Natural killer cell treated with Interleukin-12 subunit alpha and Interleukin-12 subunit beta and Interleukin-15 and Interleukin-18, amount 100 ng/mL, for 72 hours (primary cell): ENCODE results near the gene B3GAT1. TPM values are rescaled to one million over a fixed set of nuclear protein-coding genes. Genes with fewer than 3 reads are reported as not detected.

Experiments used
- ATAC-seq, 2 donors: fragments of 150-1000 bp; cut with Tn5 transposase in 1 of 2; sonication (Bioruptor Pico), chemical (Tn5 transposase) in 1 of 2; 2 replicates each; pipeline ENCODE4 v1.10.0; 2021
- DNase-seq: peaks from one replicate; pipeline ENCODE4 v3.0.0; 2022; ENCODE audit warnings: low spot score
- H3K27ac Mint-ChIP-seq, 2 donors: 1 replicate in 1 of 2; 2 replicates in 1 of 2; pipeline ENCODE4 v1.8.0; 2022; ENCODE audit warnings: mixed read lengths in 2 of 2, mild to moderate bottlenecking in 1 of 2, moderate library complexity in 1 of 2
- H3K27me3 Mint-ChIP-seq, 2 donors: 1 replicate in 1 of 2; 2 replicates in 1 of 2; pipeline ENCODE4 v1.8.0; 2022; ENCODE audit warnings: mixed read lengths in 2 of 2
- H3K36me3 Mint-ChIP-seq: one replicate; pipeline ENCODE4 v1.8.0; 2022; ENCODE audit warnings: mixed read lengths
- H3K4me1 Mint-ChIP-seq, 2 donors: 1 replicate in 1 of 2; 2 replicates in 1 of 2; pipeline ENCODE4 v1.8.0; 2022; ENCODE audit warnings: low read depth in 2 of 2, mixed read lengths in 2 of 2, mild to moderate bottlenecking in 1 of 2
- H3K4me3 Mint-ChIP-seq: one replicate; pipeline ENCODE4 v1.8.0; 2022; ENCODE audit warnings: mixed read lengths
- H3K9me3 Mint-ChIP-seq: 2 replicates; pipeline ENCODE4 v1.8.0; 2022; ENCODE audit warnings: mixed read lengths
- total RNA-seq, 2 donors: library from RNA; stranded (reverse); gene quantifications; one replicate each; pipeline ENCODE4 v1.2.3, GENCODE V29; 2022

Gene B3GAT1
- total RNA-seq, 2 donors from 2014 or later: 5.4 to 10.2 TPM

DNA sequence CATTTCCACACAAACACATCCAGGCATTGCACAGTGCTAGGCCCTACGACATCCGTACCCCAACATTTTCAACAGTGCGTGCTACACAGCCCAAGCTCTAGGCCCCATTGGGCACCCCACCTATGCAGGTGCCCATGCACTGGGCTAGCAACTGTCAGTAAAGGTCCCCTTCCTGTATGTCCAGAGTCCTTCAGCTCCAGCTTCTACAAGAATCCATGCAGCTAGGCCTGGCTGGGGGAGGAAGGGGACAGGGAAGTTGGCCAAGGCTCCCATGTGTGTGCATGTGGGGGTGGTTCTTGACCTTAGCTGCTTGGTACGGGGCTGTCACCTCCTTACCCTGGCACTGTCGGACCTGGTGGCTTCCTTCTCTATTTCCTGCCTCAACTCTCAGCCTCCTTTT, 1.3 kb downstream of the B3GAT1 start:
- H3K27me3 Mint-ChIP-seq: peaks cover 0 to 12% of the 10 kb centered on the region in 2 donors
- no peaks in the 10 kb centered on the region for H3K9me3 Mint-ChIP-seq
- H3K27ac Mint-ChIP-seq: peak overlapping the region in 1 of 2 donors; percentile 14
- no peak for ATAC-seq
- H3K4me3 Mint-ChIP-seq: peak overlapping the region; percentile 81
- peaks cover 35 to 44% of the 10 kb centered on the region in 2 donors for H3K4me1 Mint-ChIP-seq
- no peaks in the 10 kb centered on the region for H3K36me3 Mint-ChIP-seq
- no peak for DNase-seq

DNA sequence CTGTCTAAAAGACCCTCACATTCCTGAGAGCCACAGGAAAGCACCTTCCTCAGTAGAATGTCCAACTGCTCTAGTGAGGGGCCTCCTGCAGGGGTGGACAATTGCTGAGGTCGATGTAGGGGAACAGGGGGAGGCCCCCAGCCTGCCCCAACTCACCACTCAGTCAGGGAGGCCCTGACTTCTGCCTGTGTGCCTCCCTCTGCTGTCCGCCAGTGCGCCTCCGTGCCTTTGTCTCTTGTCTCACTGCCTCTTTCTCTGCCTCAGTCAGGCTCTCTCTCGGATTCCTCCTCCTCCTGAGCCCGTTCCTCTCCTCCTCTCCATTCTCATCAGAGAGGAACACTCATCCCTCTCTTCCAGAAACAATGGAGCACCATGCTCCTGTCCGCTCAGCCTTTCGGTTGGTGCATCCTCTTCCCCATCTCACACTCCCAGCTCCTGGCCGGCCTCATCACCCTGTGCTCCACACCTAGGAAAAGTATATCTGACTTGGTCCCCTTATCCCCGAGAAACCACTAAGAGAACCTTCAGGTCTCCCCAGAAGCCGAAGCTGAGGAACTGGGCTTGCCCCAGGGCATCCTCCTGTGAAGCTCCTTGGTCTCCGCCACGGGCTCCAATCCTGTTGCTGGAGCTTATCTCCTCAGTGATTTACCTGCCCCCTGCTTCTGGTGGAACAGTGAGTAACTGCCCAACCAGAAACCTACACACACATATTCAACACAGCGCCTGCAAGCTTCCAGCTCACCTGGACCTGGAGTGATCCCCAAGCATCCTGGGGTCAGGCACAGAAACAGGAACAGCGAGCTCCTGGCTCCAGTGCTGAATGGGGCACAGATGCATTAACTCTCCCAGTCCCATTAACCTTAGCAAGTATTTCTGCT, 2.3 kb downstream of the B3GAT1 start:
- Mint-ChIP-seq H3K27ac (no peak overlapping the region), H3K4me3 (peak overlapping the region; percentile 81), H3K4me1 (peaks cover 39 to 44% of the 10 kb centered on the region in 2 donors), H3K36me3 (no peaks in the 10 kb centered on the region), H3K27me3 (peaks cover 0 to 12% of the 10 kb centered on the region in 2 donors), H3K9me3 (no peaks in the 10 kb centered on the region)
- no peak for ATAC-seq
- no peak for DNase-seq

DNA sequence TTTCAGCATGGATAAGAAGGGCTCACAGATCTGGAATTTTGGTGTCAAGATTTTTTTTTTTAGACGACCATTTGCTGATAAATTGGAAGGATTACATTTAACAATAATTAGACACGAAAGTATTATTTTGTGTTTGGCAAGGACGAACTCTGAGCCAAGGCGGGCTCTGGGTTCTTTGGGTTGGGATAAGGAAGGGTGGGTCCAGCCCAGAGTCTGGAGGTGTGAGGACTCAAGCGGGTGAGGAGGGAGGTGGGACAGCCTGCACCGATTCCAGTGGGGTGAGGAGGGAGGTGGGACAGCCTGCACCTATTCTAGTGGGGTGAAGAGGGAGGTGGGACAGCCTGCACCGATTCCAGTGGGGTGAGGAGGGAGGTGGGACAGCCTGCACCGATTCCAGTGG, 4.1 kb downstream of the B3GAT1 start:
- H3K9me3 Mint-ChIP-seq: no peaks in the 10 kb centered on the region
- ATAC-seq: no peak
- peaks cover 38 to 40% of the 10 kb centered on the region in 2 donors for H3K4me1 Mint-ChIP-seq
- peak overlapping the region; percentile 47 to 54 for H3K27ac Mint-ChIP-seq
- no peak for DNase-seq
- H3K4me3 Mint-ChIP-seq: no peak overlapping the region
- H3K27me3 Mint-ChIP-seq: peaks cover 0 to 8% of the 10 kb centered on the region in 2 donors
- H3K36me3 Mint-ChIP-seq: no peaks in the 10 kb centered on the region

DNA sequence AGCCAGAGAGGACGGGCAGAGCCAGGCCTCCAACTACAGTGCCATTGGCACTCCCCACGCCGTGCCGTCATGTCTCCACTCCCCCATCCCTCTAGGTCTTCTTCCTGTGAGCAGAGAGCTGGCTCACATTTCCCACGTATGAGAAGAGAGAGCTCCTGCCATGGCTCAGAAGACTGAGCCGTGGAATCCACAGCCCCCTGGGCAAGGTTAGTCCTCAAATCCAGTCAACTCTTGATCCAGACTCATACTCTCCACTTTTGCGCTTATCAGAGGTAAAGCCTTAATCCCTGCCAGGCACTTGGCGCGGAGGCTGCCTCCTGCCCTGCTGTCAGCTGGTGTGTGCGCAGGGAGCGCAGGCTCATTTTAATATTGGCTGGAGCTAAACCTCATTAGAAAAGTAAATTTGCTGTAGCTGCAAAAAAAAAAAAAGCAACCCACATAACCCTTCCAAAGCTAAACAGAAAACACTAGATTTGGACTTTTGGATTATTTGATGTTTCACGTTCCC, 4.7 kb downstream of the B3GAT1 start:
- Mint-ChIP-seq H3K4me1 (peaks cover 41 to 43% of the 10 kb centered on the region in 2 donors), H3K4me3 (peak overlapping the region; percentile 49), H3K27ac (peak overlapping the region; percentile 47 to 54), H3K36me3 (no peaks in the 10 kb centered on the region), H3K27me3 (peaks cover 0 to 8% of the 10 kb centered on the region in 2 donors), H3K9me3 (no peaks in the 10 kb centered on the region)
- no peak for ATAC-seq
- DNase-seq: no peak

DNA sequence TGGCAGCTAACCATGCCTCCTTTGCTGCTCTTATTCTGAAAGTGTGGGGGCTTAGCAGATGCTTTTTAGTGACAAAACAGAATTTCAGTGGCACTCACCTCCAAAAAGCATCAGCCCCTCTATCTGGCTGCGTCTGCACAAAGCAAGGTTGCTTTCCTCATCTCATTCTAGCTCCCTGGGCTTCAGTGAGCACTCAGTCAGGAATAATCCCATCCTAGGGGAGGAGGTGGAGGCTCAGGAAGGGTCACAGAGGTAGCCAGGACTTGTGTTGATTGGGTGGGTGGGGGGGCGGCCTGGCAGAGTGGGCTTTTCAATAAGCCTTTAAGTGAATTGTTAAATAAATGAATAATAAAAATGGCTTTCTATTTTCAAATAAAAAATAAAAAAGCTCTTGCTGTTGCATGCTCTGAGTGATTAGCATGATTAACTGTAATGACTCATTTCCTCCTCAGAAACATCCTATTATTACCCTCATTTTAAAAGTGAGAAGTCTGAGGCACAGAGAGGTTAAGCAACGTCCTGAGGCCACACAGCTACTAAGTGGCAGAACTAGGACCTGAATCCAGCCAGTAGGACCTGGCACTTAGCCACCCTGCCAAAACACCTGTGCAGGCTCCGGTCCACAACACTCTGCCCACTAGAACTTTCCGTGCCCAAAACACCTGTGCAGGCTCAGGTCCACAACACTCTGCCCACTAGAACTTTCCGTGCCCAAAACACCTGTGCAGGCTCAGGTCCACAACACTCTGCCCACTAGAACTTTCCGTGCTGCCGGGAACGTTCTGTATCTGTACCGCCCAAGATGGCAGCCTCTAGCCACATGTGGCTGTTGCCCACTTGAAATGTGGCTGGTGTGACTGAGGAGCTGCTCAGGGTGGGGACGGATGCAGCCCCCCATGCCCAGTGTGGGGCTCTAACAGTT, 5.5 kb downstream of the B3GAT1 start:
- ATAC-seq (peak; percentile 61 to 66), DNase-seq (no peak)
- no peak overlapping the region for H3K4me3 Mint-ChIP-seq
- peaks cover 0 to 8% of the 10 kb centered on the region in 2 donors for H3K27me3 Mint-ChIP-seq
- peaks cover 44 to 48% of the 10 kb centered on the region in 2 donors for H3K4me1 Mint-ChIP-seq
- no peaks in the 10 kb centered on the region for H3K9me3 Mint-ChIP-seq
- H3K36me3 Mint-ChIP-seq: no peaks in the 10 kb centered on the region
- H3K27ac Mint-ChIP-seq: peak overlapping the region; percentile 47 to 54

- Mint-ChIP-seq H3K27ac (no peak overlapping the region), H3K4me3 (no peak overlapping the region), H3K36me3 (no peaks in the 10 kb centered on the region), H3K27me3 (peaks cover 0 to 8% of the 10 kb centered on the region in 2 donors), H3K9me3 (no peaks in the 10 kb centered on the region), H3K4me1 (peaks cover 44 to 51% of the 10 kb centered on the region in 2 donors)
- no peak for ATAC-seq
- no peak for DNase-seq
Measured at GRCh38 chr11:134405841-134406240, 6.2 kb downstream of the B3GAT1 start.

DNA sequence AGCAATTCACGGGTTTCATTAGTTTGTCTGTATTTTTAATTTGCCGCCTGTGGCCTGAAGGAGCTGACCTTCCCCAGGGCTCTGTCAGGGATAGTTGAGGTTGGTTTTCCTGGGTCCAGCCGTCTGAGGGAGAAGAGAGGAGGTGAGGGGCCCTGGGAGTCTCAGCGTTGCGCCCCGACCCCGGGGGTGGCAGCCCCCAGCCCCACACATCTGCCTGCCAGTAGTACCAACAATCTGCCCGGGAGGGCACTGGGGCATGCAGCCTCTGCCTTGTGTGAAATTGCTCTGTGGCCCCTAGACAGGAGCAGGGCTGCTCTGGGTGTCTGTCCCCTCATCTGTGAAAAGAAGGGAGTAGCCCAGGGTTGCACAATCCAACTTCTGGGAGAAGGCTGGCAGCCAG, 6.6 kb downstream of the B3GAT1 start:
- Mint-ChIP-seq H3K9me3 (no peaks in the 10 kb centered on the region), H3K36me3 (no peaks in the 10 kb centered on the region), H3K4me3 (no peak overlapping the region), H3K27ac (peak overlapping the region in 1 of 2 donors; percentile 53), H3K4me1 (peaks cover 44 to 50% of the 10 kb centered on the region in 2 donors), H3K27me3 (peaks cover 0 to 6% of the 10 kb centered on the region in 2 donors)
- no peak for ATAC-seq
- DNase-seq: no peak

- ATAC-seq: no peak
- no peaks in the 10 kb centered on the region for H3K9me3 Mint-ChIP-seq
- H3K4me3 Mint-ChIP-seq: no peak overlapping the region
- no peak for DNase-seq
- H3K27ac Mint-ChIP-seq: peak overlapping the region in 1 of 2 donors; percentile 53
- peaks cover 0 to 2% of the 10 kb centered on the region in 2 donors for H3K27me3 Mint-ChIP-seq
- no peaks in the 10 kb centered on the region for H3K36me3 Mint-ChIP-seq
- peaks cover 42 to 49% of the 10 kb centered on the region in 2 donors for H3K4me1 Mint-ChIP-seq
Measured at GRCh38 chr11:134404575-134405341, 7.3 kb downstream of the B3GAT1 start.

DNA sequence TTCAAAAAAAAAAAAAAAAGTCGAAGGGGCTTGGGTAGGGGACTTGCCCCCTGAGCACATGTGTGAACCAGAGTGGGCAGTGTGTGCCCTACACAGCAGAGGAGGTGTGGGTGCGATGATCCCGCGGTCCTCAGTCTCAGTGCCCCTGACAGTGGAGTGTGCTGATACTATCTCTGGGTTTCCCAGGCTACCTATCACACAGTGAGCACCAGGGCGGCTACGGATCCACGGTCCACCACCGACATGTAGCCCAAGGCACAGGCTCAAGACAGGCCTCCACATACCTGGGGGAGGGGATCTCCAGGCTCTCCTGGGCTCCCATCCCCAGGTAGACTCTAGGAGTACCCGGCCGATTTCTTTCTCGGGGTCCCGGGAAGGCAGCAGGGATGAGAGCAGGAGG, 9.1 kb downstream of the B3GAT1 start:
- DNase-seq: no peak
- Mint-ChIP-seq H3K36me3 (no peaks in the 10 kb centered on the region), H3K4me1 (peaks cover 42 to 47% of the 10 kb centered on the region in 2 donors)

GRCh38 chr11:134401825-134402809, 9.9 kb downstream of the B3GAT1 start:
- DNase-seq (no peak), ATAC-seq (peak; percentile 56 to 59)
- H3K27ac Mint-ChIP-seq: peak overlapping the region in 1 of 2 donors; percentile 56
- peak overlapping the region; percentile 40 for H3K4me3 Mint-ChIP-seq
- no peaks in the 10 kb centered on the region for H3K9me3 Mint-ChIP-seq
- no peaks in the 10 kb centered on the region for H3K36me3 Mint-ChIP-seq
- peaks cover 35 to 42% of the 10 kb centered on the region in 2 donors for H3K4me1 Mint-ChIP-seq
- H3K27me3 Mint-ChIP-seq: no peaks in the 10 kb centered on the region

More for the DNA sequence above, 9.1 kb downstream of the B3GAT1 start:
- Mint-ChIP-seq H3K27me3 (no peaks in the 10 kb centered on the region), H3K27ac (peak overlapping the region in 1 of 2 donors; percentile 56), H3K4me3 (peak overlapping the region; percentile 40), H3K9me3 (no peaks in the 10 kb centered on the region)
- peak in 1 of 2 donors; percentile 5 for ATAC-seq

GRCh38 chr11:134399996-134400395, 12.0 kb downstream of the B3GAT1 start:
- Mint-ChIP-seq H3K27me3 (no peaks in the 10 kb centered on the region), H3K36me3 (no peaks in the 10 kb centered on the region), H3K27ac (peak overlapping the region in 1 of 2 donors; percentile 35), H3K9me3 (no peaks in the 10 kb centered on the region), H3K4me1 (peaks cover 25 to 41% of the 10 kb centered on the region in 2 donors), H3K4me3 (no peak overlapping the region)
- ATAC-seq: no peak
- DNase-seq: no peak

- Mint-ChIP-seq H3K9me3 (no peaks in the 10 kb centered on the region), H3K27ac (no peak overlapping the region), H3K4me3 (no peak overlapping the region), H3K4me1 (peaks cover 25 to 39% of the 10 kb centered on the region in 2 donors), H3K36me3 (no peaks in the 10 kb centered on the region), H3K27me3 (no peaks in the 10 kb centered on the region)
- ATAC-seq (no peak), DNase-seq (no peak)
Measured at GRCh38 chr11:134399293-134399654, 12.8 kb downstream of the B3GAT1 start.
